Measurements from ENCODE around the gene YBX2. TPM values are rescaled to one million over a fixed set of nuclear protein-coding genes. Genes with fewer than 3 reads are reported as not detected.
"Not testable (repeated sequence)": the region's sequence is repeated elsewhere in the genome, so short reads cannot be mapped to it uniquely, and the experiment has no call there.

The YBX2 gene
- total RNA-seq (2014; rRNA removed; shearing (Covaris generic)), result 0.39 and 0.79 TPM in 2 replicates

GRCh38 chr17:7294614-7295153, at the start of gene YBX2:
Gene YBX2 (minus strand): TSS chr17:7294639. CDS start chr17:7294500, 139 bp downstream.
- DNase-seq (ENCODE audit: low read depth), result peak; percentile 66

GRCh38 chr17:7343250-7343649, 48.8 kb upstream of the YBX2 start:
- DNase-seq (ENCODE audit: low read depth), result no peak

GRCh38 chr17:7341842-7342241, 47.4 kb upstream of the YBX2 start:
- DNase-seq (ENCODE audit: low read depth), result no peak

GRCh38 chr17:7340179-7340578, 45.7 kb upstream of the YBX2 start:
- DNase-seq (ENCODE audit: low read depth), result peak; percentile 34

GRCh38 chr17:7337600-7337999, 43.2 kb upstream of the YBX2 start:
- DNase-seq (ENCODE audit: low read depth), result not testable (repeated sequence)

GRCh38 chr17:7336240-7337175, 42.1 kb upstream of the YBX2 start, which contains the start of gene ACAP1:
Gene ACAP1 (plus strand): TSS chr17:7336529. CDS start chr17:7336735, 206 bp downstream.
- no peak for DNase-seq (ENCODE audit: low read depth)

- not testable (repeated sequence) for DNase-seq (ENCODE audit: low read depth)
Observed at GRCh38 chr17:7335765-7336164, 41.3 kb upstream of the YBX2 start.

GRCh38 chr17:7334938-7335538, 40.6 kb upstream of the YBX2 start:
- no peak for DNase-seq (ENCODE audit: low read depth)

- not testable (repeated sequence) for DNase-seq (ENCODE audit: low read depth)
Observed at GRCh38 chr17:7332600-7333069, 38.2 kb upstream of the YBX2 start.

GRCh38 chr17:7332111-7332510, 37.7 kb upstream of the YBX2 start:
- no peak for DNase-seq (ENCODE audit: low read depth)

GRCh38 chr17:7330638-7331015, 36.2 kb upstream of the YBX2 start:
- no peak for DNase-seq (ENCODE audit: low read depth)

GRCh38 chr17:7329997-7330637, 35.7 kb upstream of the YBX2 start:
- DNase-seq (ENCODE audit: low read depth), result peak; percentile 81

GRCh38 chr17:7329374-7329996, 35.0 kb upstream of the YBX2 start:
- peak; percentile 97 for DNase-seq (ENCODE audit: low read depth)

- no peak for DNase-seq (ENCODE audit: low read depth)
Observed at GRCh38 chr17:7328840-7329373, 34.5 kb upstream of the YBX2 start, which contains the start of gene NEURL4. Gene NEURL4 (minus strand): TSS chr17:7329335. CDS start chr17:7329312, 23 bp downstream.

- no peak for DNase-seq (ENCODE audit: low read depth)
Observed at GRCh38 chr17:7328009-7328408, 33.6 kb upstream of the YBX2 start.

- DNase-seq (ENCODE audit: low read depth), result no peak
Observed at GRCh38 chr17:7327501-7327900, 33.1 kb upstream of the YBX2 start.

GRCh38 chr17:7327056-7327455, 32.6 kb upstream of the YBX2 start:
- DNase-seq (ENCODE audit: low read depth), result no peak

- DNase-seq (ENCODE audit: low read depth), result no peak
Observed at GRCh38 chr17:7326186-7326585, 31.7 kb upstream of the YBX2 start.

GRCh38 chr17:7325031-7325528, 30.6 kb upstream of the YBX2 start:
- no peak for DNase-seq (ENCODE audit: low read depth)

- no peak for DNase-seq (ENCODE audit: low read depth)
Observed at GRCh38 chr17:7324438-7324779, 30.0 kb upstream of the YBX2 start.
